ENCODE results near the gene AVP.

Gene AVP

DNA sequence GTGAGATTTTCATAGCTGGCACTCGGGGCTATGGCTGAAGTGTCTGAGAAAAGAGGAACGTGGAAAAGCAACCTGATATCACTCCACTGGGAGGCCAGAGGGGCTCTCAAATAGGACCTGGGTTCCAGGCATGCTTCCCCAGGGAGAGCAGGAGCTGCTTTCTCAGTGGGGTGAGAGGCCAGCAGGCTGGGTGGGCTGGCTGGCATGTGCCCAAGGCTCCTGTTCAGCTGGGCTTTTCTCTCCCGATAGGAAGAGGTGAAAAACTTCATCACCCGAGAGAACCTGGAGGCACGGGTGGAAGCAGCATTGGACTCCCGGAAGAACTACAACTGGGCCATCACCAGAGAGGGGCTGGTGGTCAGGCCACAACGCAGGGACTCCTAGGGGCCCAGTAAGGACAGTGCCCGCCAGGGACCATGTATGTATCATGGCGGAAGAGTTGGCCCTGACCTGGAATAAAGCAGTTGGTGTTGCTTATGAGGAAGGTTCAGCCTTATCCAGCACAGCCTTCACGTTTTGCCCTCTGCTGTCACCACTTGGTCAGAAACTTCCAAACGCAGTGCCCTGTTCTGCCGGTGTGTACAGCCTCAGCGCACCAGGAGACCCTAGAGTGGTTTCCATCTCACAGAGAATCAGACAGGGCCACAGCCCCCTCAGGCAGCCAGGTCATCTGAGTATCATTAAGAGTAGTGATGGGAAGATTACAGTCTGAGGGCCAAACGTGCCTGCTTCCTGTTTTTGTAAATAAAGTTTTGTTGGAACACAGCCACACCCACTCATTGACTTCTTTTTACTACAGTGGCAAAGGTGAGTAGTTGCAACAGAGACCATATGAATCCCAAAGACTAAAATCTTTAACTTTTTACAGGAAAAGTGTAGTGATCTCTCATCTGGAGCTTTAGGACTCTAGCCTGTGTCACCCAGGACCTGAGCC lies 36.8 kb downstream of the AVP start:
- no peak for DNase-seq (ENCODE audit: low spot score)

GRCh38 chr20:3046677-3047462 lies 37.7 kb downstream of the AVP start:
- DNase-seq (ENCODE audit: low spot score) = no peak

GRCh38 chr20:3045816-3046676 lies 38.5 kb downstream of the AVP start, which contains the start of gene MRPS26:
MRPS26 (plus strand) TSS chr20:3046052; CDS start chr20:3046069, 17 bp downstream.
- DNase-seq (ENCODE audit: low spot score) = peak; percentile 96

DNA sequence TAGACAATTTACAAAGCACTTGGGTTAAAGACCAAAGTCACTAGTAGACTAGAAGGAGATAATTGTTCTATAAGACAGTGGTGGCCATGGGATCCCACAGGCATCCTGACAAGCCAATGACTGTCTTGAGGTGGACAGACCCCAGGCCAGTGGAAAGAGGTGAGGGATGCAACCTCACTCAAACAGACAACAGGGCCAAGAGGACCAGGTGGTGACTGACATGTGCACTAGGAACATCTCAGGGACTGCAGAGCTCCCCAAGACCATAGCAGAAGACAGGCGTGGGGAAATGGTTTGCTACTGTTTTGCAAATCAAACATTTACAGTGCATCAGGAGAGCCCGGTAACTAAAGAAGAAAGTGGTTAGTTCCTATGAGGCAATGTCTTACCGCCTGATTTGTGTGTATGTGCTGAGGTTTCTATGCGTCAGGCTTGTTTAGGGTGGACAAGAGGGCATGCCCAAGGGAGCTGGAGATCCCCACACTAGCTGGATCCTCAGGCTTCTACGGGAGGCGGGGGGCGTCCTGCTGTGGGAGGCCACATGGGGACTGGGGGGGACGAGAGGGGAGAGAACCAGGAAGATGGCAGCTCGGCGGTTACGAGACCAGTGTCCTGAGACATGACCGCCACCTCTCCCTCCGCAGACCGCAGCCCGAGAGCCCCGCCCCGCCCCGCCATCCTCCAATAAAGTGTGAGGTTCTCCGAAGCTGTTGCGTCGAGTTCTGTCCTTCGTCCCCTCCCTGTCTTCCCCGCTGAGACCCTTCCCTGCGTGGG lies 39.3 kb downstream of the AVP start:
- DNase-seq (ENCODE audit: low spot score) = peak; percentile 93

DNA sequence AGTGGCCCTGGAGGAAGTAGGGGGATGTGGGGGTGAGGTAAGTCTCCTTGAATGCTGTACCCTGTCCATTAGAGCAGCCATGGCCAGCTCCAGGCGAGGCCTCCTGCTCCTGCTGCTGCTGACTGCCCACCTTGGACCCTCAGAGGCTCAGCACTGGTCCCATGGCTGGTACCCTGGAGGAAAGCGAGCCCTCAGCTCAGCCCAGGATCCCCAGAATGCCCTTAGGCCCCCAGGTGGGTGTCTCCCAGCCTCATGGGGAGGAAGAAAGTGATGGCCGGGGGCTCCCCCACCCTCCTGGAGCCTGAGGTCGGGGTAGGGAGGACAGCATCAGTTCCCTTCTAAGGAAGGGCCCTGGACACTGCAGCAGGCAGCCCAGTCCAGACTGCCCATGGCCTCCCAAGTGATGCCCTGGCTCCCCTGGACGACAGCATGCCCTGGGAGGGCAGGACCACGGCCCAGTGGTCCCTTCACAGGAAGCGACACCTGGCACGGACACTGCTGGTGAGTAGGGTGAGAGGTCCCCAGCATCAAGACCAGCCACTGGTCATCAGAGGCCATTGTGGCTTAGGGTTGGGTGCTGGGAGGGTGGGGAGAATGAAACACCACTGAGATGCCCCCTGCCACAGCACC lies 40.1 kb downstream of the AVP start:
- DNase-seq (ENCODE audit: low spot score) = no peak

DNA sequence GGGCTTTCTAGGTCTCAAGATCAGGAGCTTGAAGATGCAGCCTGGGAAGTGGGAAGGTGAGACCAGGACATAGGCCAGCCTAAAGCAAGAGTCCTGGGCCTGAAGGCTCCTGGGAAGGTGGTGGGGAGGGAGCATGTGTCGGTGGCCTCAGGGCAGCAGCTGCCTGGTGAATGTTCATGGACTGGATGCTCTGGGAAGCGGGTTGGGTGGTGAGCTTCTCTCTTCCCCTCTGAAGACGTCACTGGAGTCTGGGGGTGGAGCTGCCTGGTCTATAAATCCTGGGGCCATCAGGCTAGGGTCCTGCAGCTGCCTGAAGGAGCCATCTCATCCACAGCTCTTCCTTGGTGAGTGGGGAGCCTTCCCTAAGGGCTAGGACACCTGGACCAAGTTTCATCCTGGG lies 41.2 kb downstream of the AVP start, which contains the start of gene GNRH2:
Gene GNRH2 (plus strand): TSS at position 301 of the 400 bp plus-strand sequence. CDS start 793 bp downstream, outside the sequence.
- no peak for DNase-seq (ENCODE audit: low spot score)

GRCh38 chr20:3042625-3043024 lies 41.9 kb downstream of the AVP start:
- no peak for DNase-seq (ENCODE audit: low spot score)

DNA sequence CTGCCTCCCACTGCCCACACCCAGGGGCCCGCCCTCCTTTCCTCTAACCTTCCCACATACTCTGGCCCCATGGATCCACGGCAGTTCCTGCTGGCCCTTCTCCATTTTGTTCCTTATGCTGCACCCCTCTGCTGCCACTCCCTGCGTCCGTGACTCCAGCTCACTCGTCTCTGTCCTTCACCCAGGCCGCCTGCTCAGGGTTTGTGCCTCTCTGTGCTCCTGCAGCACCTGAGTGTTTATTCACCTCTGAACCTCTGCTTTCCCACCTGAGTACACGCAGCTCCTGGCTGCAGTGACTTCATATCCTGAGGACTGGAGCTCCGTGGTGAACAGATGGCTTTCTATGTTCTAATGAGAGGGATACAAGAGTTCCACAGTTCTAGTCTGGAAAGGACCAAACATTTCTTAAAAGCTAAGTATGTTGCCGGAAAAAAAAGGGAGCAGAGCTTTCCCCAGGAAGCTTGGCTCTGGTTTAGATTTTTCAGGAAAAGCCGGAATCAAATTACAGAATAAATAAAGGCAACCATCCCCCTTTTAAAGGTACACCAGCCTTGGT lies 42.6 kb downstream of the AVP start:
- no peak for DNase-seq (ENCODE audit: low spot score)

DNA sequence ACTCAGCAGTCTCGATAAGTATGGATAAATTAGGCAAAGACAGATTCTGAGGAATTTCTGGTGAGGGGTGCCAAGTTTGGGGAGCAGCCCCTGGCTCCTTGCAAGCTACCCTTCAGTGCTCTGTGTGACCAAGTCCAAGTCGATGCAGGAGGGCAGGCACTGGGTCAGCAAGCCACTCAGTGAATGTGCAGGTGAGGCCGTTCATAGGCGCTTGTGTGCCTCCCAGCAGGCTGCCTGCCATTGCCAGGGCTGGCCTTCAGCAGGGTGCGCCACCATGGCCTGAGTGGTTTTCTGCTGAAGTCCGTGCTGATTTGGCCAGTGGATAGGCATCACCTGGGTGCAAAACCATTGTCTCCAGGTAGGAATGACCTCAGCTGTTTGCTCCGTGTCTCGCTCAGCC lies 44.4 kb downstream of the AVP start:
- no peak for DNase-seq (ENCODE audit: low spot score)

DNA sequence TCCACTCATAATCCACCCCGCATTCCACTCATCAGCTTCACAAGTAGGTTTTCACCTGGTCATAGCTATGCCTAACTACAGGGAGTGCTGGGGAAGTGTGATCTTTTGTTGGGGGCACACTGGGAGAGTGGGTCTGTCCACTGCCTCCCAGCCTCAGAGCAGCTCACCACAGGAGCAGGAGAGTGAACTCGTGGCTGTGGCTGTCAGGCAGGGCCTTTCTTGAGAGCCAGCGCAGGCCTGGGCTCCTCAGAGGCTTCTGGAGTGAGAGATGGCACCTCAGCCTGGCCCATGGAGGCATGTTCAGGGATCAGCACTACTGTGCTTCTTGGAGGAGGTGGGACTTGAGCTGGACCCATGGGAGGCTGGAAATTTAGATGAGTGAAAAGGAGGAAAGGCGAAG lies 45.1 kb downstream of the AVP start:
- DNase-seq (ENCODE audit: low spot score) = no peak

- DNase-seq (ENCODE audit: low spot score) = no peak
Measured at GRCh38 chr20:3038454-3038853, 46.1 kb downstream of the AVP start.

DNA sequence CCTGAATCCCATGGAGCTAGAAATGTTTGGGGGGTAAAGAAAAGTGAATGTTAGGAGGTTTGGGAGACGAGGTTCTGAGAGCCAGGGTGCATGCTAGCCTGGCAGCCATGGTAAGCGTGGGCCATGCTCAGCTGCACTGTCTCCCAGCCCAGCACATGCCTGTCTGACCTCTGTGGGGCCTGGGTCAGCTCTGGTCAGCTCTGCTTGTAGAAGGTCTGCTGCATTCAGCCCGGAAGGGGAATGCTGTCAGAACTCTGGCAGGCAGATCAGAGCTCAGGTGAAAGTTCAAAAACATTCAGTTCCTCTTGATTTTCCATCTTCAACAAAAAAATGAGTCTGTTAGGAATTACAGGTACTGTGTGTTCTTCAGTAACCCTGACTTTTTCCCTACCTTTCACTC lies 46.9 kb downstream of the AVP start:
- DNase-seq (ENCODE audit: low spot score) = no peak

DNA sequence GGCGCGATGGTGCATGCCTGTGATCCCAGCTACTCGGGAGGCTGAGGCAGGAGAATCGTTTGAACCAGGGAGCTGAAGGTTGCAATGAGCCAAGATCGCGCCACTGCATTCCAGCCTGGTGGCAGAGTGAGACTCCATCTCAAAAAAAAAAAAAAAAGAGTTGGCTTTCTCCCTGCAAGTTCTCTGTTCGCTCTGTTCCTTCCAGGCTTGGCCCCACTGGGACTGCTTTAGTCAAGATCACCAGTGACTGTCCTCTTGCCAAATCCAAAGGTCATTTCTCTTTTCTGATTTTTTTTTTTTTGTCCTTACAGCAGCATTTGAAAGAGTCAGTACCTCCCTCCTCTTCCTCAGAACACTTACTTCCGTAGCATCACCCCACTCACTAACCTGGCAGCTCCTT lies 51.9 kb downstream of the AVP start:
- no peak for DNase-seq (ENCODE audit: low spot score)
